Mucosa of stomach (tissue), 1 donor: ENCODE data around the gene SFXN5.

Experiments
- H3K27me3 ChIP-seq: one replicate; pipeline ENCODE4 v1.7.0; 2013; ENCODE audit warnings: mild to moderate bottlenecking, low read length; ENCODE audit not compliant: control insufficient read depth, insufficient read depth
- H3K36me3 ChIP-seq: one replicate; pipeline ENCODE4 v1.7.0; 2013; ENCODE audit warnings: low read length; ENCODE audit not compliant: control insufficient read depth, insufficient read depth
- H3K4me1 ChIP-seq: one replicate; pipeline ENCODE4 v1.7.0; 2013; ENCODE audit warnings: mild to moderate bottlenecking, low read length; ENCODE audit not compliant: control insufficient read depth, insufficient read depth
- H3K4me3 ChIP-seq: one replicate; pipeline ENCODE4 v1.7.0; 2013; ENCODE audit warnings: low read length
- H3K9ac ChIP-seq: one replicate; pipeline ENCODE4 v1.7.0; 2013; ENCODE audit warnings: mild to moderate bottlenecking, low read length, moderate library complexity
- H3K9me3 ChIP-seq: one replicate; pipeline ENCODE4 v1.7.0; 2013; ENCODE audit warnings: mild to moderate bottlenecking, low read length, moderate library complexity; ENCODE audit not compliant: control insufficient read depth
- donor health status: Pancreatic carcinoma.

The SFXN5 gene

DNA sequence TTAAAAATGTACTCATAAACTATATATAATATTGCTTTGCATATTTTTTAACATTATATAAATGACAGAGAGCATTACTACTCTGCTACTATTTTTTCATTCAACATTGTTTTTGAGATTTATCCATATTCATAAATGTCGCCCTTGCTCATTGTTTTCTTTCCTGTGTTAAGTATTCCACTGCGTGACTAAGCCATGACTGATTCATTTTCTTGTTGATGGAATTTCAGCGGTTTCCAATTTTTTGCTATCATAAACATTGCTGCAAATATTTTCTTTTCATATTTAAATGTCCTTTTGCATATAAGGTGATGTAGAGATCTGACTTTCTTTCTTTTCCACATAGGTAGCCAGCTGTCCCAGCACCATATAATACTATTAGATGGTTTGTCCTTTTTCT lies 57.6 kb downstream of the SFXN5 start:
- Histone ChIP-seq H3K9ac (no peak overlapping the region), H3K27me3 (no peaks in the 10 kb centered on the region), H3K36me3 (no peaks in the 10 kb centered on the region), H3K4me3 (no peak overlapping the region), H3K4me1 (no peaks in the 10 kb centered on the region), H3K9me3 (no peaks in the 10 kb centered on the region)

DNA sequence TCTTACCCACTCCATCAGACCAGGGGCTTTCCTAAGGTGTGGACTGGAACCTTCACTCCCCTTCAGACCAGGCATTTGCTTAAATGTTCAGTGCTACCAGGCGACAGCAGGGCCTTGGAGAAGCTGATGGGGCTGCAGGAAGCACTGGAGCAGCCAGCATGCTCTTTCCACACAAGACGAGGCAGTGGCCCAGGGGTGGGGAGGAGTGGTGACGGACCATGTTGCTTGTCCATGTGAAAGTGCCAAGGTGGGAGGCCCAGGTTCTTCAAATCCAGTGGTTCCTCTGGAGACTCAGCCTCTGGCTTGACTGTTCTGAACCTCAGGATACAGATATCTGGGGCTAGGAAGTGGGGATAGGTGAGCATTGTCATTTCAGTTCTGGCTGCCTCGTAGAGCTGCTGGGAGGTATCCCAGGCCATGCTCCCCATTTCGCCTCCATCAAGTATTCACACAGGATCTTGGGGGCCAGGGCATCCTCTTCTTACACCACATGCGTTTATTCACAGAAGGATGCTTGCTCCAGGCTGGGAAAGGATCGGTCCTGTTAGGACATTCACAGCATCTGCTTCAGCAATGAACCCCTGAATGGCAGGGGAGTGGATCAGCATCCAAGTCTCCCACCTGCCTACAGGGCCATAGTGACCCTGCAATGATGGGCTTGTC lies 62.2 kb downstream of the SFXN5 start:
- Histone ChIP-seq H3K9ac (no peak overlapping the region), H3K4me1 (no peaks in the 10 kb centered on the region), H3K4me3 (no peak overlapping the region), H3K27me3 (no peaks in the 10 kb centered on the region), H3K36me3 (no peaks in the 10 kb centered on the region), H3K9me3 (no peaks in the 10 kb centered on the region)

- H3K4me3 ChIP-seq, result no peak overlapping the region
- H3K4me1 ChIP-seq, result no peaks in the 10 kb centered on the region
- no peaks in the 10 kb centered on the region for H3K27me3 ChIP-seq
- no peaks in the 10 kb centered on the region for H3K9me3 ChIP-seq
- no peaks in the 10 kb centered on the region for H3K36me3 ChIP-seq
- no peak overlapping the region for H3K9ac ChIP-seq
Measured at GRCh38 chr2:73008766-73009135, 62.8 kb downstream of the SFXN5 start.

GRCh38 chr2:73007991-73008765 lies 63.3 kb downstream of the SFXN5 start:
- H3K9me3 ChIP-seq, result no peaks in the 10 kb centered on the region
- no peaks in the 10 kb centered on the region for H3K36me3 ChIP-seq
- H3K27me3 ChIP-seq, result no peaks in the 10 kb centered on the region
- no peak overlapping the region for H3K9ac ChIP-seq
- H3K4me1 ChIP-seq, result no peaks in the 10 kb centered on the region
- no peak overlapping the region for H3K4me3 ChIP-seq

- Histone ChIP-seq H3K36me3 (no peaks in the 10 kb centered on the region), H3K27me3 (no peaks in the 10 kb centered on the region), H3K4me1 (no peaks in the 10 kb centered on the region), H3K4me3 (no peak overlapping the region), H3K9me3 (no peaks in the 10 kb centered on the region), H3K9ac (no peak overlapping the region)
Measured at GRCh38 chr2:73006969-73007710, 64.4 kb downstream of the SFXN5 start.

DNA sequence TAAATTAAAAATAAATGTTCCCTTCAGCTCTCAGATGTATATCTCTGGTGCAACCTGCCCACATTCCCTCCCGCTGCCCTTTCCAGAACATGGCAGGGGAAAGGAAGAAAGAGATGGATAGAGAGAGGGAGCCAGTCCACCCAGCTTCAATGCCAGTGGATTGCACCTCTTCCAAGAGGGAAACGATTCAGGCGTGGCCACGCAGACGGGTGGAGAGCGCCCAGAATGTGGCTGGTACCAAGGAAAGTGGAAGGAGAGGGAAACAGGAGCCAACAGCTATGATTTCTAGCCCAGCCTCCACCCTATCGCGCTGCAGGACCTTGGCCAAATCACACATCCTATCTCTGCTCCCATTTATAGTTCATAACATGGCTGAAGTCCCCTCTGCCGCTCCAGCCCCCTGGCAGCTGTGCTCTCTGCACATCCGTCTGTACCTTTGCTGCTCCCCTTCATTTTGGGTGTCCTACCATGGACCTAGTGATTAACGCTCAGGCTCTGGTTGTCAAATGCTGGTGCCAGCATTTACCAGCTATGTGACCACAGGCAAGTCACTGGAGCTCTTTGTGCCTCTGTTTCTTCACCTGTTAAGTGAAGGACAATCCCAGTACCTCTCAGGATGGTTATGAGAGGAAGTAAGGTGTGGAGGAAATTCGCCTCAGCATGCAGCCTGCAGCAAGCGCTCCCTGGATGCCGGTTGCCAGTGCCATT lies 66.5 kb downstream of the SFXN5 start:
- no peak overlapping the region for H3K9ac ChIP-seq
- H3K27me3 ChIP-seq, result no peaks in the 10 kb centered on the region
- H3K36me3 ChIP-seq, result no peaks in the 10 kb centered on the region
- no peaks in the 10 kb centered on the region for H3K9me3 ChIP-seq
- no peak overlapping the region for H3K4me3 ChIP-seq
- no peaks in the 10 kb centered on the region for H3K4me1 ChIP-seq

- Histone ChIP-seq H3K9me3 (no peaks in the 10 kb centered on the region), H3K9ac (no peak overlapping the region), H3K36me3 (no peaks in the 10 kb centered on the region), H3K4me3 (no peak overlapping the region), H3K27me3 (no peaks in the 10 kb centered on the region), H3K4me1 (no peaks in the 10 kb centered on the region)
Measured at GRCh38 chr2:73004466-73004865, 67.0 kb downstream of the SFXN5 start.

DNA sequence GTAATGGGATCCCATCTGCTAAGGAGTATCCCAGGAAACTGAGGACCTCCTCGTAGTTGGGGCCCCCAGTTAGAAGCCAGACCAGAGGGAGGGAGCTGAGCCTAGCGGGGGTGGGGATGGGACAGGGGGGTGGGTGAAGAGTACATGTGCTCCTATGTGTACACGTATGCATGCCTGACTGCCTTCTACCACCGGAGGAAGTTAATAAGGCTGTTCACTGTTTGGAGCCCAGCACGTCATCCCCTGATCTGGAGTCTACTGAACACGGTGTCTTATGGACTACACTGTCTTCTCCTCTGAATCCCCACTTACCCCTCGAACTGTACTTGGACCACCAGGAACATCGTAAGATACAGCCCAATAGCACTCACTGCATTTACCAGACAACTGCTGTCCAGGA lies 68.5 kb downstream of the SFXN5 start:
- Histone ChIP-seq H3K36me3 (no peaks in the 10 kb centered on the region), H3K9ac (no peak overlapping the region), H3K4me1 (no peaks in the 10 kb centered on the region), H3K4me3 (no peak overlapping the region), H3K27me3 (no peaks in the 10 kb centered on the region), H3K9me3 (no peaks in the 10 kb centered on the region)

DNA sequence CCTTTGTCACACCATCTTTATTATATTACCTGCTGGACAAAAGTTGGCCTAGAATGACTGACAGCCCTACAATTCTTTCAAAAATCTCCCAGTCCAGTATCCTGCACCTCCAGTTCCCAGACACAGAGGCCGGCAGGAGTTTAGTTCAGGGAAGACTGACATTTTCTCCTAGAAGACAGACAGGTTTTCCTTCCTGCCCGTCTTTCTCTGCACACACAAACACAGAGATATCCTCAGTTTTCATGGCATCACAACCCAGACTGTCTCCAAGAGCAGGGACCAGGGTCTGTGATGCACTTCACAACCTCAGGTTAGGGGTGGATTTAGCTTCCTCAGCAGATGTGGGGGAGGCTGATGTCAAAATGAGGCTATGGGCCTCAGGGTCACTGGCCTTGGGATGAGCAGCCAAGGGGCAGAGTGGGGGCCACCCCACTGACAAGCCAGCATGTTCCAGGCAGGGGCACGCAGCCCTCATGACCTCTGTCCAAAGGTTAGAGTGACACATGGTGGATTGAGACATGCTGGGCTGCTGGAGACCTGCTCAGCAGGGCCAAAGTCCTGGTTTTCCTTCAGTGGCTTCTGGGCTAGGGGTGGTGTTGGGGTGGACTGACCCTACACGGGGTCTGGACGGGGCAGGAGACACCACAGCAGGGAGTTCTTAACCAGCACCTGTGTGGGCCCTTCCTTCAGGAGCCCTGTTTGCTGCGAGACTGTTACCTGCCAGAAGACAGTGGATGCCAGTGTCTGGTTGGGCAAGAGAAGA lies 70.5 kb downstream of the SFXN5 start:
- no peaks in the 10 kb centered on the region for H3K27me3 ChIP-seq
- H3K4me1 ChIP-seq, result no peaks in the 10 kb centered on the region
- H3K4me3 ChIP-seq, result no peak overlapping the region
- no peaks in the 10 kb centered on the region for H3K9me3 ChIP-seq
- H3K36me3 ChIP-seq, result no peaks in the 10 kb centered on the region
- H3K9ac ChIP-seq, result no peak overlapping the region

GRCh38 chr2:72999729-73000725 lies 71.5 kb downstream of the SFXN5 start:
- no peak overlapping the region for H3K4me3 ChIP-seq
- no peak overlapping the region for H3K9ac ChIP-seq
- no peaks in the 10 kb centered on the region for H3K36me3 ChIP-seq
- H3K4me1 ChIP-seq, result no peaks in the 10 kb centered on the region
- no peaks in the 10 kb centered on the region for H3K9me3 ChIP-seq
- no peaks in the 10 kb centered on the region for H3K27me3 ChIP-seq
